Muscle layer of colon (tissue), 2 donors: ENCODE measurements around the gene ATP6V0A1.
"Not testable (repeated sequence)": the region's sequence is repeated elsewhere in the genome, so short reads cannot be mapped to it uniquely, and the experiment has no call there.

Experiments used
- H3K27ac ChIP-seq: one replicate; pipeline ENCODE4 v1.7.0; 2013; ENCODE audit warnings: low read depth, mild to moderate bottlenecking, low read length, moderate library complexity
- H3K27me3 ChIP-seq, 2 donors: one replicate each; pipeline ENCODE4 v1.7.0; 2013; ENCODE audit warnings: low read length in 2 of 2, mild to moderate bottlenecking in 2 of 2; ENCODE audit not compliant: insufficient read depth in 2 of 2, control insufficient read depth in 1 of 2
- H3K36me3 ChIP-seq: one replicate; pipeline ENCODE4 v1.7.0; 2013; ENCODE audit warnings: mild to moderate bottlenecking, low read length; ENCODE audit not compliant: insufficient read depth
- H3K4me1 ChIP-seq: one replicate; pipeline ENCODE4 v1.7.0; 2013; ENCODE audit warnings: mild to moderate bottlenecking, low read length; ENCODE audit not compliant: insufficient read depth
- H3K4me3 ChIP-seq, 2 donors: one replicate each; pipeline ENCODE4 v1.7.0; 2013; ENCODE audit warnings: low read length in 2 of 2, low read depth in 1 of 2, mild to moderate bottlenecking in 1 of 2, moderate library complexity in 1 of 2
- H3K9ac ChIP-seq: one replicate; pipeline ENCODE4 v1.7.0; 2013; ENCODE audit warnings: low read length
- H3K9me3 ChIP-seq: one replicate; pipeline ENCODE4 v1.7.0; 2013; ENCODE audit warnings: mild to moderate bottlenecking, low read length
- donor health status: abdominal sarcoma.
- donor health status: Adenocarcinoma of cecum.

The ATP6V0A1 gene

DNA sequence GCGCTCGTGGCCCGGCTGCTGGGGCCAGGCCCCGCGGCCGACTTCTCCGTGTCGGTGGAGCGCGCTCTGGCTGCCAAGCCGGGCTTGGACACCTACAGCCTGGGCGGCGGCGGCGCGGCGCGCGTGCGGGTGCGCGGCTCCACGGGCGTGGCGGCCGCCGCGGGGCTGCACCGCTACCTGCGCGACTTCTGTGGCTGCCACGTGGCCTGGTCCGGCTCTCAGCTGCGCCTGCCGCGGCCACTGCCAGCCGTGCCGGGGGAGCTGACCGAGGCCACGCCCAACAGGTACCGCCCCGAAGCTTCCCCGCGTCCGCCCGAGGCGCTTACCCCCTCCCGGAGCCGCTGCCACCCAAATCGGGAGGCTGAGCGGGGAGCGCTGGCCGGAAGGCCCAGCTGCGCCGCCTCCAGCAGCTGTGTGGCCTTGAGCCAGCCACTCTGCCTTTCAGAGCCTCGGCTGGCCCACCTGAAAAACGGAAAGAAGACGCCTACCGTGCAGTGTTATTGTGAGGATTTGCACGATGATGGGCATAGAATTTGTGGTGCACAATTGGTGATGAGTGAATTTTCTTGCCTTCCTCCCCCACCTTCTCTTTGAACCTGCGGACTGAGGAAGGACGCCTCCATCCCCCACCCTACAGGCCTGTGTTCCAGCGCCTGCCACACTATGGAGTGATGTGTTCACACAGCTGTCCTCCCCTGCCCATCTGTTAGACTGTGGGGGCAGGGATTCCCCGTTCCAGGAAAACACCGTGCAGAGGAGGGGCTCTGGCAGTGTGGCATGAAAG is 77.9 kb downstream of the ATP6V0A1 start:
- Histone ChIP-seq H3K9me3 (no peaks in the 10 kb centered on the region), H3K27me3 (no peaks in the 10 kb centered on the region), H3K9ac (peak overlapping the region; percentile 54), H3K4me3 (peak overlapping the region; percentile 52 to 75), H3K4me1 (peaks cover 19% of the 10 kb centered on the region), H3K27ac (peak overlapping the region; percentile 92), H3K36me3 (peaks cover 25% of the 10 kb centered on the region)

- H3K27me3 ChIP-seq: no peaks in the 10 kb centered on the region
- peaks cover 26% of the 10 kb centered on the region for H3K36me3 ChIP-seq
- no peaks in the 10 kb centered on the region for H3K9me3 ChIP-seq
- peak overlapping the region; percentile 54 for H3K9ac ChIP-seq
- H3K27ac ChIP-seq: peak overlapping the region; percentile 92
- H3K4me3 ChIP-seq: peak overlapping the region; percentile 52 to 75
- H3K4me1 ChIP-seq: peaks cover 17% of the 10 kb centered on the region
Observed at GRCh38 chr17:42537156-42537805, 78.6 kb downstream of the ATP6V0A1 start.

- no peaks in the 10 kb centered on the region for H3K27me3 ChIP-seq
- H3K9ac ChIP-seq: no peak overlapping the region
- peak overlapping the region in 1 of 2 donors; percentile 16 for H3K4me3 ChIP-seq
- peaks cover 17% of the 10 kb centered on the region for H3K4me1 ChIP-seq
- H3K9me3 ChIP-seq: no peaks in the 10 kb centered on the region
- no peak overlapping the region for H3K27ac ChIP-seq
- peaks cover 30% of the 10 kb centered on the region for H3K36me3 ChIP-seq
Observed at GRCh38 chr17:42537826-42538451, 79.3 kb downstream of the ATP6V0A1 start.

DNA sequence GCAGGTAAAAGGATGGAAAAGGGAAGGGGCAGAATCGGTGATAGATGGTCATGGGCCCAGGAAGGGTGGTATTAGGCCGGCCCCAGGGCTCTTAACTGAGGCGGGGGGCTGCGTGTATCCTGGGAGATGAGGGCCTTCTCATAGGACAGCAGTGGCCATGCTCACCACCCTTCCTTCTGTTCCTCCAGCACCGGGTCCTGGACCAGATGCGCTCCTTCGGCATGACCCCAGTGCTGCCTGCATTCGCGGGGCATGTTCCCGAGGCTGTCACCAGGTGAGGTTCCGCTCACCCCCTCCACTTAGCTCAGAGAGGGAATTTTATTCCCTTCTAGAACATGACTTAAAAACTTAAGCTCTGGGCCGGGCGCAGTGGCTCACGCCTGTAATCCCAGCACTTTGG is 79.8 kb downstream of the ATP6V0A1 start:
- Histone ChIP-seq H3K27me3 (no peaks in the 10 kb centered on the region), H3K4me3 (peak overlapping the region in 1 of 2 donors; percentile 16), H3K4me1 (peaks cover 17% of the 10 kb centered on the region), H3K36me3 (peaks cover 35% of the 10 kb centered on the region), H3K27ac (no peak overlapping the region), H3K9me3 (no peaks in the 10 kb centered on the region), H3K9ac (no peak overlapping the region)

DNA sequence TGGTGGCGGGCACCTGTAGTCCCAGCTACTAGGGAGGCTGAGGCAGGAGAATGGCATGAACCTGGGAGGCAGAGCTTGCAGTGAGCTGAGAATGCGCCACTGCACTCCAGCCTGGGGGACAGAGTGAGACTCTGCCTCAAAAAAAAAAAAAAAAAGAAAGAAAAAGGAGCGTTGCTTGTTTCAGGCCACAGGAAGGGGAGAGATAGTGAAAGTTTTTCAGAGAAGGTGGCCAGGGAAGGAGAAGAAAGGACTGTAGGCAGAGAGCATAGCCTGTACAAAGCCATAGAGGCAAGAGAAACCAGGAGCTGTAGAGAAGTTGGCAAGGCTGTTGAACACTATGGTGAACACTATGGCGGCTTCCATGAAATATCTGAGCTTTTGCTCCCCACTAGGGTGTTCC is 81.9 kb downstream of the ATP6V0A1 start:
- H3K27ac ChIP-seq, H3K9ac ChIP-seq, H3K4me3 ChIP-seq: not testable (repeated sequence)

GRCh38 chr17:42541041-42541833 is 82.6 kb downstream of the ATP6V0A1 start:
- no peak overlapping the region for H3K9ac ChIP-seq
- H3K9me3 ChIP-seq: no peaks in the 10 kb centered on the region
- peaks cover 38% of the 10 kb centered on the region for H3K36me3 ChIP-seq
- peaks cover 8% of the 10 kb centered on the region for H3K4me1 ChIP-seq
- H3K4me3 ChIP-seq: no peak overlapping the region
- H3K27me3 ChIP-seq: no peaks in the 10 kb centered on the region
- H3K27ac ChIP-seq: no peak overlapping the region

More for the DNA sequence above, 81.9 kb downstream of the ATP6V0A1 start:
- not testable (repeated sequence) for H3K9me3 ChIP-seq, H3K27me3 ChIP-seq
- Histone ChIP-seq H3K4me1 (peaks cover 11% of the 10 kb centered on the region), H3K36me3 (peaks cover 38% of the 10 kb centered on the region)

- peaks cover 37% of the 10 kb centered on the region for H3K36me3 ChIP-seq
- no peaks in the 10 kb centered on the region for H3K4me1 ChIP-seq
- no peak overlapping the region for H3K9ac ChIP-seq
- H3K27ac ChIP-seq: no peak overlapping the region
- H3K27me3 ChIP-seq: peaks cover 0 to 7% of the 10 kb centered on the region in 2 donors
- no peaks in the 10 kb centered on the region for H3K9me3 ChIP-seq
- no peak overlapping the region for H3K4me3 ChIP-seq
Observed at GRCh38 chr17:42543190-42544079, 84.8 kb downstream of the ATP6V0A1 start.

GRCh38 chr17:42544874-42545283 is 86.2 kb downstream of the ATP6V0A1 start:
- H3K4me3 ChIP-seq: no peak overlapping the region
- no peaks in the 10 kb centered on the region for H3K9me3 ChIP-seq
- peaks cover 23% of the 10 kb centered on the region for H3K36me3 ChIP-seq
- peaks cover 0 to 10% of the 10 kb centered on the region in 2 donors for H3K27me3 ChIP-seq
- H3K27ac ChIP-seq: no peak overlapping the region
- no peak overlapping the region for H3K9ac ChIP-seq
- peaks cover 4% of the 10 kb centered on the region for H3K4me1 ChIP-seq

DNA sequence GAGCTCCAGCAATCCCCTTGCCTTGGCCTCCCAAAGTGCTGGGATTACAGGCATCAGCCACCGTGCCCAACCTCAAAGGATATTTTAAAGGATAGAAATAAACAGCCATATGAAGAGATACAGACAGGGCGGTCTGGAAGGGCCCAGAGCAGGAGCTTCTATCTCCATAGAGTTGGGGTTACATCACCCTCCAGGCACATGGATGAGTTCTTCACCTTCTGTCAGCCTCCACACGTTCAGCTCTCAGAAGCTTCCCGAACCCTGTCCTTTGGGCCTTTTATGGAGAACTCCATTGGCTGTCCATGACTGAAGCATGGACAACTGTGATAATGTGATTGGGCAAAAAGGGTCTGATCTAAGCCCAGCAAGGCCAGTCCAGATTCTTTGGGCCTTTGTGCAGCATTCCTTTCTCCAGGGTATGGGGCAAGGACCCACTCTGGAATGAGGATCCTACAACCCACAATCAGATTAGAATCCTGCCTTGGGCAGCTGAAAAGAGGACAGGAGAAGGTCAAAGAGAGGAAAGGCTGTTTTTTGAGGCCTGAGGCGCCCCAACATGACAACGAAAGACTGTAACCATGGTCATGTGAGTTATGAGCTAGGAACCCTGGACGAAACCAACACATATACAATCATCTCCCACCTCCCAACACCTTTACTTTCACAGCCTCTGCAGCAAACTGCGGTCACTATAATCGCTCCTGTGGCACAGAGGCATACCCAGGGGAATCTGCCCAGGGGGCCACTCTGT is 87.3 kb downstream of the ATP6V0A1 start:
- H3K9ac ChIP-seq, H3K27ac ChIP-seq, H3K4me1 ChIP-seq, H3K4me3 ChIP-seq, H3K9me3 ChIP-seq, H3K27me3 ChIP-seq: not testable (repeated sequence)
- peaks cover 19% of the 10 kb centered on the region for H3K36me3 ChIP-seq

DNA sequence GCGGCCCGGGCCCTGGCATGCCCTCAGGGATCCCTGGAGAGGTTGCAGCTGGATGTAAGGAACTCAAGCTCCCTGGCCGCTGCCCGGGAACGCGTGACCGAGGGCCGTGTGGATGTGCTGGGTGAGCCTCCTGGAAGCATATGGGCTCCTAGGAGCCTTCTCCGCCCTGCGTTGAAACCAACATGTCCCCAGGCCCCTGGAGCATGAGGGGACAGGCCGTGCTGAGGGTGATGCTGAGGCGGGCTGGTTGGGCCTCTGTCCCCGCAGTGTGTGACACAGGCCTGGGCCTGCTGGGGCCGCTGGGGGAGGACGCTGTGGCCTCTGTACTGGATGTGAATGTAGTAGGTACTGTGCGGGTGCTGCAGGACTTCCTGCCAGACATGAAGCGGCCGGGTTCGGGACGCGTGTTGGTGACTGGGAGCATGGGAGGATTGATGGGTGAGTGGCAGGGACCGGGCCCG is 88.4 kb downstream of the ATP6V0A1 start:
- peaks cover 12% of the 10 kb centered on the region for H3K36me3 ChIP-seq
- H3K27ac ChIP-seq: no peak overlapping the region
- peaks cover 4% of the 10 kb centered on the region for H3K4me1 ChIP-seq
- H3K27me3 ChIP-seq: peaks cover 0 to 10% of the 10 kb centered on the region in 2 donors
- H3K4me3 ChIP-seq: no peak overlapping the region
- no peaks in the 10 kb centered on the region for H3K9me3 ChIP-seq
- no peak overlapping the region for H3K9ac ChIP-seq
